ENCODE measurements around the gene SUGCT.

The SUGCT gene

GRCh38 chr7:40808378-40808942 lies 673.7 kb downstream of the SUGCT start:
- TF ChIP-seq CTCF (IDR thresholded peaks at IDR 0.05) = no peak
- peak overlapping the region in 1 of 2 donors; percentile 69 for H3K27ac ChIP-seq
- peak; percentile 87 for DNase-seq (ENCODE audit: low spot score)

GRCh38 chr7:40810274-40810673 lies 675.5 kb downstream of the SUGCT start:
- H3K27ac ChIP-seq = no peak overlapping the region
- no peak for DNase-seq (ENCODE audit: low spot score)
- H3K4me3 ChIP-seq = no peak overlapping the region
- TF ChIP-seq CTCF (IDR thresholded peaks at IDR 0.05) = no peak

More at GRCh38 chr7:40808378-40808942, 673.7 kb downstream of the SUGCT start:
- H3K4me3 ChIP-seq = no peak overlapping the region

GRCh38 chr7:40811666-40812065 lies 676.9 kb downstream of the SUGCT start:
- Histone ChIP-seq H3K4me3 (no peak overlapping the region), H3K27ac (no peak overlapping the region)
- no peak for TF ChIP-seq CTCF (IDR thresholded peaks at IDR 0.05)
- no peak for DNase-seq (ENCODE audit: low spot score)

GRCh38 chr7:40815022-40815421 lies 680.2 kb downstream of the SUGCT start:
- TF ChIP-seq CTCF (IDR thresholded peaks at IDR 0.05) = no peak
- Histone ChIP-seq H3K27ac (peak overlapping the region in 1 of 2 donors; percentile 48), H3K4me3 (no peak overlapping the region)
- no peak for DNase-seq (ENCODE audit: low spot score)

GRCh38 chr7:40815512-40815911 lies 680.7 kb downstream of the SUGCT start:
- Histone ChIP-seq H3K27ac (no peak overlapping the region), H3K4me3 (no peak overlapping the region)
- no peak for TF ChIP-seq CTCF (IDR thresholded peaks at IDR 0.05)
- no peak for DNase-seq (ENCODE audit: low spot score)

GRCh38 chr7:40822861-40823260 lies 688.1 kb downstream of the SUGCT start:
- TF ChIP-seq CTCF (IDR thresholded peaks at IDR 0.05) = no peak
- Histone ChIP-seq H3K4me3 (no peak overlapping the region), H3K27ac (no peak overlapping the region)
- DNase-seq (ENCODE audit: low spot score) = no peak

GRCh38 chr7:40824461-40824860 lies 689.7 kb downstream of the SUGCT start:
- H3K4me3 ChIP-seq = no peak overlapping the region
- no peak for TF ChIP-seq CTCF (IDR thresholded peaks at IDR 0.05)
- H3K27ac ChIP-seq = peak overlapping the region in 1 of 2 donors; percentile 21

More at GRCh38 chr7:40824461-40824860, 689.7 kb downstream of the SUGCT start:
- no peak for DNase-seq (ENCODE audit: low spot score)

All from coronary artery (tissue), 2 donors.